Measurements from ENCODE around the gene PTPRN2.
"Not testable (repeated sequence)": the region's sequence is repeated elsewhere in the genome, so short reads cannot be mapped to it uniquely, and the experiment has no call there.

DNA sequence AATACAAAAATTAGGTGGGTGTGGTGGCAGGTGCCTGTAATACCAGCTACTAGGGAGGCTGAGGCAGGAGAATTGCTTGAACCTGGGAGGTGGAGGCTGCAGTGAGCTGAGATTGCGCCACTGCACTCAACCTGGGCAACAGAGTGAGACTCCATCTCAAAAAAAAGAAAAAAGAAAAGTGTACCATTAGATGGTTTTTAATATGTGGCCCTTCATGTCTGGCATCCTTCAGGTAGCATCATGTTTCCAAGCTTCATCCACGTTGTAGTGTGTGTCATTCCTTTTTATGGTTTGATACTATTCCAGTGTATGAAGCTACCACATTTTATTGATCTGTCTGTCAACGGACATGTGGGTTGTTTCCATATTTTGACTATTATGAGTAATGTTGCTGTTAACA, 1097.8 kb downstream of the PTPRN2 start:
- TF ChIP-seq L3MBTL2 (conservative IDR thresholded peaks at IDR 0.05); FOXK2 (IDR thresholded peaks at IDR 0.05); ZNF384 (IDR thresholded peaks at IDR 0.05); SP1 (IDR thresholded peaks at IDR 0.05); SUZ12 (IDR thresholded peaks at IDR 0.05); ARNT (IDR thresholded peaks at IDR 0.05); ELF4 (IDR thresholded peaks at IDR 0.05); TARDBP (IDR thresholded peaks at IDR 0.05); NFRKB (IDR thresholded peaks at IDR 0.05); CTBP1 (IDR thresholded peaks at IDR 0.05; ENCODE audit: borderline replicate concordance); FOXM1 (IDR thresholded peaks at IDR 0.05; ENCODE audit: borderline replicate concordance): not testable (repeated sequence)
